ENCODE results near the gene NTN1. TPM values are rescaled to one million over a fixed set of nuclear protein-coding genes. Genes with fewer than 3 reads are reported as not detected.
A peak's percentile ranks its signal among the peaks of the same experiment; 100 is the strongest.

NTN1 gene
- total RNA-seq, 1 experiment from 2014 or later, result 1.2 TPM

GRCh38 chr17:9024497-9024896, 3.2 kb downstream of the NTN1 start:
- H3K27ac ChIP-seq (ENCODE audit: insufficient read length, low read depth, low read length), result no peak overlapping the region
- H2BK15ac ChIP-seq (ENCODE audit: low read depth, low read length), result no peak overlapping the region
- no peak overlapping the region for H3K56ac ChIP-seq (ENCODE audit: insufficient read length, low read depth, low read length)
- DNase-seq, result peak; percentile 71
- H4K20me1 ChIP-seq (ENCODE audit: control insufficient read depth, insufficient read depth, insufficient read length), result peaks cover 3% of the 10 kb centered on the region
- H2AK5ac ChIP-seq (ENCODE audit: insufficient read length, low read length), result no peak overlapping the region
- no peak overlapping the region for H3K4ac ChIP-seq (ENCODE audit: low read depth, low read length)
- no peak overlapping the region for H3K27ac Mint-ChIP-seq
- no CpG with 5 or more reads among the region's 14 CpGs for WGBS (ENCODE audit: extremely low coverage, insufficient read length, low lambda C conversion rate)
- no peak overlapping the region for H3K18ac ChIP-seq (ENCODE audit: insufficient read length, low read depth, low read length)
- H4K8ac ChIP-seq (replicated peaks; ENCODE audit: insufficient read length, low read depth, low read length), result no peak overlapping the region
- no peaks in the 10 kb centered on the region for H3K79me2 ChIP-seq (ENCODE audit: insufficient read depth, low read length)
- H2AFZ ChIP-seq (ENCODE audit: low read length), result no peak overlapping the region
- no peaks in the 10 kb centered on the region for H3K9me3 ChIP-seq (ENCODE audit: control insufficient read depth, low read depth, low read length)
- H3K4me2 ChIP-seq (ENCODE audit: insufficient read depth, insufficient read length, low read length), result peak overlapping the region; percentile 50
- H3K9me3 Mint-ChIP-seq, result peaks cover 0 to 8% of the 10 kb centered on the region in 2 experiments; a peak in 1 of 5 replicates
- no peak overlapping the region for H3K14ac ChIP-seq (ENCODE audit: insufficient read depth, low read length)
- H3K4me1 Mint-ChIP-seq, result peaks cover 44 to 52% of the 10 kb centered on the region in 2 experiments
- no peak for TF ChIP-seq CTCF (conservative IDR thresholded peaks at IDR 0.05)
- H3K9ac ChIP-seq (ENCODE audit: extremely low read depth, insufficient read length, low read length), result no peak overlapping the region
- no peaks in the 10 kb centered on the region for H3K36me3 Mint-ChIP-seq (ENCODE audit: insufficient read depth in 1 of 3, low read depth in 3 of 3)
- H3K23me2 ChIP-seq (ENCODE audit: insufficient read length, low read depth, low read length, poor library complexity, severe bottlenecking), result peaks cover 15% of the 10 kb centered on the region
- peak overlapping the region; percentile 37 to 65 for H3K4me3 Mint-ChIP-seq
- peaks cover 50% of the 10 kb centered on the region for H3K27me3 ChIP-seq (ENCODE audit: insufficient read depth, low read length)
- H4K91ac ChIP-seq (ENCODE audit: insufficient read length, low read depth, low read length), result no peak overlapping the region
- peaks cover 3% of the 10 kb centered on the region; the same call in 1 of the 2 replicates for H3K4me1 ChIP-seq (ENCODE audit: insufficient read depth, low read length)
- H3K27me3 Mint-ChIP-seq (ENCODE audit: low read depth), result peaks cover 80% of the 10 kb centered on the region
- no peak overlapping the region for H3K23ac ChIP-seq (ENCODE audit: insufficient read length, low read depth, low read length)
- H3T11ph ChIP-seq (ENCODE audit: low read length), result no peak overlapping the region
- H2BK12ac ChIP-seq (ENCODE audit: insufficient read length, low read depth, low read length), result no peak overlapping the region
- H2BK5ac ChIP-seq (ENCODE audit: insufficient read length, low read length), result no peak overlapping the region
- no peak overlapping the region for H2BK120ac ChIP-seq (ENCODE audit: low read depth, low read length, poor library complexity, severe bottlenecking)
- no peak overlapping the region for H4K5ac ChIP-seq (ENCODE audit: insufficient read length, low read depth, low read length)
- H3K79me1 ChIP-seq (ENCODE audit: insufficient read depth, low read depth, low read length, poor library complexity, severe bottlenecking), result no peaks in the 10 kb centered on the region
- no peak overlapping the region for H2BK20ac ChIP-seq (ENCODE audit: low read depth, low read length, poor library complexity, severe bottlenecking)
